Keratinocyte (primary cell): ENCODE measurements around the gene ACSF3.

ENCODE experiments used
- EZH2 ChIP-seq: IDR thresholded peaks from one replicate; pipeline ENCODE4 v1.6.1; 2012; ENCODE audit warnings: inconsistent platforms, mild to moderate bottlenecking, low read length, moderate library complexity
- TF ChIP-seq, protein P1 (sequence below), 3 experiments: IDR thresholded peaks in 1 of 3; conservative IDR thresholded peaks in 1 of 3; optimal IDR thresholded peaks in 1 of 3; 2 replicates in 2 of 3; 3 replicates in 1 of 3; pipeline versions ENCODE3 to v1.5.1; 2011; ENCODE audit warnings: low read length in 3 of 3, mild to moderate bottlenecking in 3 of 3, moderate library complexity in 2 of 3, control low read depth in 1 of 3, inconsistent platforms in 1 of 3; ENCODE audit not compliant: insufficient read depth in 2 of 3; ENCODE audit errors: extremely low read depth in 1 of 3

DNA sequence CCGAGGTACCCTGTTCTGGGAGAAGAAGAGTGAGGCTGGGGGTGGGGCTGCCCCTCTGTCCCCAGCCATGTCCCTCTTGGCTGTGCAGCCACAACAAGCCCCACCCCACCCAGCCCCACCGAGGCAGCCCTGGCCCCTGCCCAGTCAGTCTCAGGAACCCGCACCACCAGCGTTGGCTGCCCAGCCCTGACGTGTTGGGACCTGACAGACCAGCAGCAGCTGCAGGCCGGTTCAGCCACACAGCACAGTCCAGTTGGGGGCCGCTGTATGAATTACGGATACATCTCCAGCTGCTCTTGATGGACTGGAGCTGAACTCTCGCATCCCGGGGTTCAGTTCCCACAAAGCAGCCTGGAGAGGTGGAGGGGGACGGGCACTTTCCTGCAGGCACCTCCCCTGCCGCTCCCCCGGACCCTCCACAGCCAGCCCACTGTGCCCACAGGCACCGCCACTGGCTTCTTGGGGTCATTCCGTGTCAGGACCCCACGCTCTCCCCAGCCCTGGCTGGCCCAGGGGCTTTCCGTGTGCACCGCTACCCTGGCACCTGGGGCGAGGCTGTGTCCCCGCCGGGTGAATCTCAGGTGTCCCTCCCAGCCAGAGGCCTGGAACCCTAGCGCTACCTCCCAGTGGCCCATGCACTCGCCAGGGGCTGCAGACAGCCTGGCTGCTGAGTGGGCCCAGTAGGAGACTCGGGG, 84.9 kb downstream of the ACSF3 start:
- TF ChIP-seq, protein P1, sequence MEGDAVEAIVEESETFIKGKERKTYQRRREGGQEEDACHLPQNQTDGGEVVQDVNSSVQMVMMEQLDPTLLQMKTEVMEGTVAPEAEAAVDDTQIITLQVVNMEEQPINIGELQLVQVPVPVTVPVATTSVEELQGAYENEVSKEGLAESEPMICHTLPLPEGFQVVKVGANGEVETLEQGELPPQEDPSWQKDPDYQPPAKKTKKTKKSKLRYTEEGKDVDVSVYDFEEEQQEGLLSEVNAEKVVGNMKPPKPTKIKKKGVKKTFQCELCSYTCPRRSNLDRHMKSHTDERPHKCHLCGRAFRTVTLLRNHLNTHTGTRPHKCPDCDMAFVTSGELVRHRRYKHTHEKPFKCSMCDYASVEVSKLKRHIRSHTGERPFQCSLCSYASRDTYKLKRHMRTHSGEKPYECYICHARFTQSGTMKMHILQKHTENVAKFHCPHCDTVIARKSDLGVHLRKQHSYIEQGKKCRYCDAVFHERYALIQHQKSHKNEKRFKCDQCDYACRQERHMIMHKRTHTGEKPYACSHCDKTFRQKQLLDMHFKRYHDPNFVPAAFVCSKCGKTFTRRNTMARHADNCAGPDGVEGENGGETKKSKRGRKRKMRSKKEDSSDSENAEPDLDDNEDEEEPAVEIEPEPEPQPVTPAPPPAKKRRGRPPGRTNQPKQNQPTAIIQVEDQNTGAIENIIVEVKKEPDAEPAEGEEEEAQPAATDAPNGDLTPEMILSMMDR (optimal IDR thresholded peaks at IDR 0.05 in 1 of 3, IDR thresholded peaks at IDR 0.05 in 1 of 3, conservative IDR thresholded peaks at IDR 0.05 in 1 of 3; ENCODE audit: extremely low read depth in 1 of 3, insufficient read depth in 2 of 3, low read length in 3 of 3): no peak
- no peak for TF ChIP-seq EZH2
